Endothelial cell of umbilical vein (primary cell): ENCODE measurements around the gene CD164L2. TPM values are rescaled to one million over a fixed set of nuclear protein-coding genes. Genes with fewer than 3 reads are reported as not detected.

ENCODE experiments used
- BruUV-seq: library from RNA; stranded (reverse); fragments of 400-500 nt; replicated peaks from 2 replicates; lab custom pipeline; 2021; lab: Mats Ljungman, UMichigan
- CTCF ChIA-PET: fragments of 300-600, 350-600 bp; sonication (Branson Sonifier 250); formaldehyde crosslinking; loops from one replicate; lab custom pipeline; 2021; ENCODE audit warnings: antibody characterized with exemption, inconsistent platforms; lab: Charles Lee
- POLR2A ChIA-PET: fragments of 300-600, 350-600 bp; sonication (Branson Sonifier 250); formaldehyde crosslinking; loops from one replicate; lab custom pipeline; 2021; ENCODE audit warnings: antibody characterized with exemption, inconsistent platforms; lab: Charles Lee
- DNase-seq: peaks from one replicate; pipeline ENCODE4 v3.0.0-alpha.2; 2011; ENCODE audit warnings: low read depth, low spot score
- FAIRE-seq: peaks from 2 replicates; lab custom pipeline; 2011; peaks lifted over from hg19 to GRCh38; lab: Jason Lieb, UNC
- H2AFZ ChIP-seq: 2 replicates; pipeline ENCODE4 v1.6.0; 2012; ENCODE audit warnings: low read depth, low read length, control low read depth, inconsistent platforms
- H3K27ac ChIP-seq: 2 replicates; pipeline ENCODE4 v1.5.1; 2011; ENCODE audit warnings: low read depth, mild to moderate bottlenecking, control low read depth, low read length, moderate library complexity; ENCODE audit not compliant: insufficient read depth
- H3K27me3 ChIP-seq, 2 experiments: 2 replicates each; pipeline versions ENCODE4 v1.6.0 to v1.6.1; 2011; ENCODE audit warnings: low read length in 2 of 2, mixed read lengths in 1 of 2; ENCODE audit not compliant: control insufficient read depth in 2 of 2, insufficient read depth in 2 of 2
- H3K36me3 ChIP-seq, 2 experiments: 2 replicates in 1 of 2; 3 replicates in 1 of 2; pipeline ENCODE4 v1.5.1; 2011; ENCODE audit warnings: low read length in 2 of 2, mild to moderate bottlenecking in 1 of 2, moderate library complexity in 1 of 2; ENCODE audit not compliant: control insufficient read depth in 2 of 2, insufficient read depth in 2 of 2; ENCODE audit errors: extremely low read depth in 1 of 2
- H3K4me1 ChIP-seq: 3 replicates; pipeline ENCODE4 v1.5.1; 2011; ENCODE audit warnings: mild to moderate bottlenecking, low read length; ENCODE audit not compliant: control insufficient read depth, insufficient read depth; ENCODE audit errors: extremely low read depth
- H3K4me2 ChIP-seq: 2 replicates; pipeline ENCODE4 v1.6.1; 2011; ENCODE audit warnings: low read length, control low read depth, mixed read lengths; ENCODE audit not compliant: insufficient read depth
- H3K4me3 ChIP-seq, 3 experiments: fragments of 200-600 bp in 1 of 3; sonication (generic), shearing (Covaris generic) in 1 of 3; replicated peaks in 1 of 3; 2 replicates each; pipeline ENCODE4 v1.5.1; 2011 to 2016; ENCODE audit warnings: control low read depth in 3 of 3, low read length in 3 of 3, mild to moderate bottlenecking in 2 of 3, inconsistent platforms in 1 of 3, low read depth in 1 of 3, moderate library complexity in 1 of 3; ENCODE audit not compliant: insufficient read depth in 1 of 3
- H3K79me2 ChIP-seq: 2 replicates; pipeline ENCODE4 v1.6.0; 2012; ENCODE audit warnings: low read length, inconsistent platforms; ENCODE audit not compliant: control insufficient read depth, insufficient read depth
- H3K9ac ChIP-seq: replicated peaks from 2 replicates; pipeline ENCODE3; 2011; ENCODE audit warnings: low read length, control low read depth; ENCODE audit not compliant: insufficient read depth; ENCODE audit errors: extremely low read depth
- H3K9me1 ChIP-seq: replicated peaks from 3 replicates; pipeline ENCODE4 v1.6.0; 2011; ENCODE audit warnings: mild to moderate bottlenecking, low read length; ENCODE audit not compliant: control insufficient read depth, insufficient read depth; ENCODE audit errors: extremely low read depth
- H3K9me3 ChIP-seq: replicated peaks from 2 replicates; pipeline ENCODE4 v1.5.1; 2012; ENCODE audit warnings: low read length, inconsistent platforms; ENCODE audit not compliant: control insufficient read depth, insufficient read depth
- H4K20me1 ChIP-seq: replicated peaks from 2 replicates; pipeline ENCODE3; 2011; ENCODE audit warnings: mild to moderate bottlenecking, low read length; ENCODE audit not compliant: control insufficient read depth, insufficient read depth; ENCODE audit errors: extremely low read depth
- CTCF ChIP-seq, 2 donors: IDR thresholded peaks; 1 replicate in 1 of 2; 2 replicates in 1 of 2; pipeline ENCODE4 v1.5.1; 2011; ENCODE audit warnings: low read length in 2 of 2, mild to moderate bottlenecking in 2 of 2, moderate library complexity in 2 of 2, control low read depth in 1 of 2, inconsistent platforms in 1 of 2, low read depth in 1 of 2; ENCODE audit not compliant: insufficient read depth in 1 of 2; ENCODE audit errors: extremely low read depth in 1 of 2
- EZH2 ChIP-seq: IDR thresholded peaks from 2 replicates; pipeline ENCODE4 v1.6.1; 2012; ENCODE audit warnings: borderline replicate concordance, low read depth, mild to moderate bottlenecking, moderate library complexity, low read length, inconsistent platforms; ENCODE audit not compliant: severe bottlenecking
- FOS ChIP-seq: IDR thresholded peaks from 2 replicates; pipeline ENCODE4 v1.6.1; 2011; ENCODE audit warnings: mild to moderate bottlenecking, low read length, moderate library complexity, borderline replicate concordance; ENCODE audit not compliant: insufficient read depth
- GATA2 ChIP-seq: IDR thresholded peaks from 2 replicates; pipeline ENCODE4 v1.7.0; 2011; ENCODE audit warnings: low read depth, mild to moderate bottlenecking, moderate library complexity, mixed read lengths, low read length; ENCODE audit not compliant: insufficient read length, insufficient read depth
- JUN ChIP-seq: IDR thresholded peaks from 2 replicates; pipeline ENCODE4 v1.6.1; 2011; ENCODE audit warnings: borderline replicate concordance, low read depth; ENCODE audit not compliant: insufficient read length, insufficient read depth
- MAX ChIP-seq: IDR thresholded peaks from 2 replicates; pipeline ENCODE4 v1.6.1; 2011; ENCODE audit not compliant: insufficient read depth, insufficient read length
- MYC ChIP-seq: IDR thresholded peaks from one replicate; pipeline ENCODE4 v1.6.1; 2011; ENCODE audit warnings: mild to moderate bottlenecking, low read depth, low read length
- POLR2A ChIP-seq: IDR thresholded peaks from 2 replicates; pipeline ENCODE4 v1.6.1; 2012; ENCODE audit warnings: low read depth, mild to moderate bottlenecking, control low read depth, low read length
- POLR2AphosphoS5 ChIP-seq: IDR thresholded peaks from 2 replicates; pipeline ENCODE4 v1.6.1; 2012; ENCODE audit warnings: low read depth, mild to moderate bottlenecking, control low read depth, low read length, moderate library complexity; ENCODE audit not compliant: insufficient read depth
- dilution Hi-C: fragments of 300-500 bp; cut with MboI; formaldehyde crosslinking; loops from one replicate; pipeline ENCODE4 v1.15.0; 2019; ENCODE audit warnings: low sequenced_read_pairs; ENCODE audit not compliant: extremely low pct_ligation_motif_present
- intact Hi-C: fragments of 100-400 bp; cut with micrococcal nuclease; formaldehyde crosslinking; loops from one replicate; pipeline ENCODE4 v1.10.0; 2022
- polyA plus RNA-seq, 4 experiments: library from polyadenylated mRNA; depleted of rRNA in 3 of 4; stranded (reverse) in 3 of 4; unstranded in 1 of 4; fragments of >200 nt; gene quantifications; 2 replicates each; pipeline versions ENCODE4 v1.2.1 to v1.2.3, GENCODE V29; 2011 to 2012; ENCODE audit warnings: missing spikeins in 1 of 4
- total RNA-seq: library from RNA; stranded (reverse); gene quantifications from 2 replicates; pipeline ENCODE4 v1.2.3, GENCODE V29; 2021

CD164L2 gene
- total and polyA plus RNA-seq, 2 donors (not counting 3 experiments of a cell fraction or from before 2014, with no cell fraction given) = not detected

- H4K20me1 ChIP-seq = peaks cover 2% of the 10 kb centered on the region
- dilution Hi-C loops (no loop called here), intact Hi-C loops (no loop called here)
- H2AFZ ChIP-seq = no peak overlapping the region
- peaks cover 5 to 45% of the 10 kb centered on the region in 2 experiments for H3K36me3 ChIP-seq
- H3K9me3 ChIP-seq = no peaks in the 10 kb centered on the region
- H3K9me1 ChIP-seq = no peaks in the 10 kb centered on the region
- H3K79me2 ChIP-seq = peaks cover 30% of the 10 kb centered on the region
- DNase-seq (no peak), FAIRE-seq (no peak)
- no peak overlapping the region for H3K9ac ChIP-seq
- ChIA-PET POLR2A (no interaction called here), CTCF (interaction anchor here (2.4 to 2.5 kb wide), 2 partner anchors 37 to 55 kb away, joined by 20 to 57 read pairs; partner anchors contain the start of gene MAP3K6)
- no peaks in the 10 kb centered on the region for H3K27me3 ChIP-seq
- TF ChIP-seq MAX = no peak
- TF ChIP-seq POLR2A = no peak
- no peak for TF ChIP-seq JUN
- TF ChIP-seq MYC = no peak
- no peak for TF ChIP-seq GATA2
- TF ChIP-seq CTCF (IDR thresholded peaks at IDR 0.05; ENCODE audit: extremely low read depth in 1 of 2, insufficient read depth in 1 of 2, low read depth in 1 of 2, low read length in 2 of 2) = no peak
- TF ChIP-seq FOS = no peak
- no peak for TF ChIP-seq EZH2
- no peak for TF ChIP-seq POLR2AphosphoS5
- H3K4me3 ChIP-seq = no peak overlapping the region
- BruUV-seq = no TSS peak
- no peak overlapping the region for H3K4me2 ChIP-seq
- no peaks in the 10 kb centered on the region for H3K4me1 ChIP-seq
- H3K27ac ChIP-seq = no peak overlapping the region
Observed at GRCh38 chr1:27331426-27331825, 51.7 kb downstream of the CD164L2 start.
